ENCODE measurements around the gene GBF1. TPM values are rescaled to one million over a fixed set of nuclear protein-coding genes. Genes with fewer than 3 reads are reported as not detected.

GBF1 gene
- total and polyA plus RNA-seq, 10 of the 15 experiments (the other 5 are each of a cell fraction or from before 2014, with no cell fraction given) = 0.82 to 42.0 (median 21.8) TPM

- Histone ChIP-seq H3K27me3 (replicated peaks in 1 of 2; ENCODE audit: control insufficient read depth in 2 of 2, insufficient read depth in 2 of 2, low read length in 1 of 2) (no peaks in the 10 kb centered on the region), H3K4me2 (ENCODE audit: control insufficient read depth, insufficient read depth) (no peak overlapping the region), H3K79me2 (ENCODE audit: control insufficient read depth, insufficient read depth, low read length) (peaks cover 1% of the 10 kb centered on the region), H3K4me1 (ENCODE audit: control insufficient read depth, insufficient read depth, low read length) (no peaks in the 10 kb centered on the region), H3K27ac (ENCODE audit: control insufficient read depth, insufficient read depth) (no peak overlapping the region), H2AFZ (ENCODE audit: control insufficient read depth, low read depth, low read length) (no peak overlapping the region), H3K36me3 (ENCODE audit: control insufficient read depth in 2 of 2, insufficient read depth in 2 of 2, low read length in 1 of 2) (peaks cover 0 to 6% of the 10 kb centered on the region in 2 experiments; a peak in 2 of 4 replicates), H3K9me3 (replicated peaks; ENCODE audit: control insufficient read depth, insufficient read depth, low read length) (no peaks in the 10 kb centered on the region), H3K9ac (ENCODE audit: control insufficient read depth, insufficient read depth, low read length) (no peak overlapping the region), H3K4me3 (no peak overlapping the region), H4K20me1 (ENCODE audit: control insufficient read depth, insufficient read depth) (no peaks in the 10 kb centered on the region)
- in situ Hi-C loops (cut with MboI) = no loop called here
- SMC1A ChIA-PET (ENCODE audit: uncharacterized antibody, unreplicated experiment) = interaction anchor here (0.7 to 2.3 kb wide), 3 partner anchors 13 to 345 kb away, joined by 3 to 6 read pairs (median 3); no protein-coding TSS in a partner anchor
- no TSS peak for BruUV-seq (replicated peaks)
- no peak for FAIRE-seq
- intact Hi-C loops (cut with micrococcal nuclease; ENCODE audit: unreplicated experiment) = no loop called here
- no peak for DNase-seq (ENCODE audit: low read depth, low spot score)
- POLR2A ChIA-PET = interaction anchor here (1.2 kb wide), 1 partner anchor 9 kb away, joined by 3 read pairs; no protein-coding TSS in a partner anchor
- WGBS (ENCODE audit: insufficient coverage, insufficient replicate concordance, low lambda C conversion rate, missing lambda C conversion rate) = 100% methylated on average over 1 of the region's 1 CpG
- RAD21 ChIA-PET (ENCODE audit: unreplicated experiment) = no interaction called here
- CTCF ChIA-PET = interaction anchor here (3.7 kb wide), 1 partner anchor 9 kb away, joined by 9 read pairs; no protein-coding TSS in a partner anchor
- ATAC-seq = no peak
- TF ChIP-seq PAX5 (IDR thresholded peaks at IDR 0.05; ENCODE audit: borderline replicate concordance, low read depth, low read length) (no peak), ZBTB11 (CRISPR knock-in tag; IDR thresholded peaks at IDR 0.05) (no peak), ZBTB4 (CRISPR knock-in tag; IDR thresholded peaks at IDR 0.05) (no peak), ATF2 (IDR thresholded peaks at IDR 0.05; ENCODE audit: low read length) (no peak), NFYA (IDR thresholded peaks at IDR 0.05; ENCODE audit: borderline replicate concordance, low read depth, low read length) (no peak), NRF1 (conservative IDR thresholded peaks at IDR 0.05; ENCODE audit: low read depth, low read length) (no peak), HCFC1 (IDR thresholded peaks at IDR 0.05; ENCODE audit: low read length) (no peak), NKRF (conservative IDR thresholded peaks at IDR 0.05) (no peak), YBX1 (IDR thresholded peaks at IDR 0.05) (no peak), ASH2L (IDR thresholded peaks at IDR 0.05; ENCODE audit: borderline replicate concordance, low read depth) (no peak)
- TF ChIP-seq, protein P1, sequence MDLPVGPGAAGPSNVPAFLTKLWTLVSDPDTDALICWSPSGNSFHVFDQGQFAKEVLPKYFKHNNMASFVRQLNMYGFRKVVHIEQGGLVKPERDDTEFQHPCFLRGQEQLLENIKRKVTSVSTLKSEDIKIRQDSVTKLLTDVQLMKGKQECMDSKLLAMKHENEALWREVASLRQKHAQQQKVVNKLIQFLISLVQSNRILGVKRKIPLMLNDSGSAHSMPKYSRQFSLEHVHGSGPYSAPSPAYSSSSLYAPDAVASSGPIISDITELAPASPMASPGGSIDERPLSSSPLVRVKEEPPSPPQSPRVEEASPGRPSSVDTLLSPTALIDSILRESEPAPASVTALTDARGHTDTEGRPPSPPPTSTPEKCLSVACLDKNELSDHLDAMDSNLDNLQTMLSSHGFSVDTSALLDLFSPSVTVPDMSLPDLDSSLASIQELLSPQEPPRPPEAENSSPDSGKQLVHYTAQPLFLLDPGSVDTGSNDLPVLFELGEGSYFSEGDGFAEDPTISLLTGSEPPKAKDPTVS (IDR thresholded peaks at IDR 0.05; ENCODE audit: low read depth, low read length) = no peak
These were observed 71.1 kb downstream of the GBF1 start for GRCh38 chr10:102316421-102316820.

All from GM12878 (cell line).